HEK293 (cell line): ENCODE results near the gene GNL3.

Source experiments
- ZNF248 ChIP-seq: fragments of 450-650 bp; formaldehyde crosslinking; IDR thresholded peaks from 2 replicates; pipeline ENCODE4 v1.5.1; 2017; ENCODE audit warnings: missing biosample characterization, missing genetic modification characterization
- TF ChIP-seq, protein P1 (sequence below): fragments of 450-650 bp; formaldehyde crosslinking; IDR thresholded peaks from 2 replicates; pipeline ENCODE4 v1.5.1; 2016; ENCODE audit warnings: missing biosample characterization, missing genetic modification characterization, low read depth
- TF ChIP-seq, protein P2 (sequence below): fragments of 450-650 bp; formaldehyde crosslinking; IDR thresholded peaks from 2 replicates; pipeline ENCODE4 v1.5.1; 2016; ENCODE audit warnings: missing biosample characterization, missing genetic modification characterization

GRCh38 chr3:52710512-52710911 is 24.7 kb downstream of the GNL3 start:
- TF ChIP-seq, protein P1, sequence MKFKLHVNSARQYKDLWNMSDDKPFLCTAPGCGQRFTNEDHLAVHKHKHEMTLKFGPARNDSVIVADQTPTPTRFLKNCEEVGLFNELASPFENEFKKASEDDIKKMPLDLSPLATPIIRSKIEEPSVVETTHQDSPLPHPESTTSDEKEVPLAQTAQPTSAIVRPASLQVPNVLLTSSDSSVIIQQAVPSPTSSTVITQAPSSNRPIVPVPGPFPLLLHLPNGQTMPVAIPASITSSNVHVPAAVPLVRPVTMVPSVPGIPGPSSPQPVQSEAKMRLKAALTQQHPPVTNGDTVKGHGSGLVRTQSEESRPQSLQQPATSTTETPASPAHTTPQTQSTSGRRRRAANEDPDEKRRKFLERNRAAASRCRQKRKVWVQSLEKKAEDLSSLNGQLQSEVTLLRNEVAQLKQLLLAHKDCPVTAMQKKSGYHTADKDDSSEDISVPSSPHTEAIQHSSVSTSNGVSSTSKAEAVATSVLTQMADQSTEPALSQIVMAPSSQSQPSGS, result no peak
- TF ChIP-seq ZNF248 (tag by site-specific recombination), result no peak
- TF ChIP-seq, protein P2, sequence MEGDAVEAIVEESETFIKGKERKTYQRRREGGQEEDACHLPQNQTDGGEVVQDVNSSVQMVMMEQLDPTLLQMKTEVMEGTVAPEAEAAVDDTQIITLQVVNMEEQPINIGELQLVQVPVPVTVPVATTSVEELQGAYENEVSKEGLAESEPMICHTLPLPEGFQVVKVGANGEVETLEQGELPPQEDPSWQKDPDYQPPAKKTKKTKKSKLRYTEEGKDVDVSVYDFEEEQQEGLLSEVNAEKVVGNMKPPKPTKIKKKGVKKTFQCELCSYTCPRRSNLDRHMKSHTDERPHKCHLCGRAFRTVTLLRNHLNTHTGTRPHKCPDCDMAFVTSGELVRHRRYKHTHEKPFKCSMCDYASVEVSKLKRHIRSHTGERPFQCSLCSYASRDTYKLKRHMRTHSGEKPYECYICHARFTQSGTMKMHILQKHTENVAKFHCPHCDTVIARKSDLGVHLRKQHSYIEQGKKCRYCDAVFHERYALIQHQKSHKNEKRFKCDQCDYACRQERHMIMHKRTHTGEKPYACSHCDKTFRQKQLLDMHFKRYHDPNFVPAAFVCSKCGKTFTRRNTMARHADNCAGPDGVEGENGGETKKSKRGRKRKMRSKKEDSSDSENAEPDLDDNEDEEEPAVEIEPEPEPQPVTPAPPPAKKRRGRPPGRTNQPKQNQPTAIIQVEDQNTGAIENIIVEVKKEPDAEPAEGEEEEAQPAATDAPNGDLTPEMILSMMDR (tag by site-specific recombination), result no peak
